Activated gamma-delta T cell treated with anti-CD3 and anti-CD28 coated beads, Interleukin-2, amount 50 U/mL, for 16 hours (primary cell): Measurements from ENCODE around the gene IGSF9.

Experiments
- DNase-seq: peaks from one replicate; pipeline ENCODE4 v3.0.0-alpha.2; 2020; ENCODE audit warnings: low read depth

The IGSF9 gene

DNA sequence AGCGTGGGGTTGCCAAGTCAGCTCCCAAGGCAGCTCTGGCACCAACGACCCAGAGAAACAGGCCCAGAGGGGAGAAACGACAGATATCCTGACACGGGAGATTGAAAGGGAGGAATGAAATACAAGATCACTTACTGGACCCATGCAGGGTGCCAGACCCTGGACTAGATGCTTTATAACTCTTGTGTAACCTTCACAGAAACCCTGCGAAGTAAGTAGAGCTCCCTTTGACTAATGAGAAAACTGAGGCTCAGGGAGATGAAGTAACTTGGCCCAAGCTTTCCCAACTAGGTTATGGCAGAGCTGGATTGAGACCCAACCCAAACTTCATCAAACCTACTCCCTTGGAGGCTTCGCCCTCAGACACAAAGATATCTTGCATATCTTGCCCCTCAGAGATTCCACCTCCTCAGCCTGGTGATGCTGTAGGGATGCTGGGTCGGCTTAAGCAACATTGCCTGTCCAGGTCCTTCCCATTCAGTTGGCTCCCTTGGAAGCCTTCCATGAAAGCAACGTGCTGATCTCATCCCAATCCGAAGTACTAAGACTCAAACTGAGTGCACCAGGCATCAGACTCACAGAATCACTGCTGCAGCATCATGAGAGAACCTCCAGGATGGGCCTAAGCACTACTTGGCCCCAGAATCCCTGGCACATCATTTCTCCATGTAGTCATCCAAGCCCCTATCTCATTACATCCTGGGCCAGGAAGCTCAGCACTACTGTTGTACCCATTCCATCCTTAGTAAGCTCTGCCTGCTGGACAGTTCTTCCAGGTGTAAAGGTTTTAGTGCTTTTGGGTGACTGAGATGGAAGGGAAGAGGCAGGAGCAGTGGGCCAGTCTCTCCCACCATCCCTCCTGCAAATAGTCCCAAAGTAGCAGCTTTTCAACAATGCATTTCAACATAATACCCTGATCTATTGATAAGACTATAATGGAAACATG, 1.1 kb upstream of the IGSF9 start:
- DNase-seq: no peak

DNA sequence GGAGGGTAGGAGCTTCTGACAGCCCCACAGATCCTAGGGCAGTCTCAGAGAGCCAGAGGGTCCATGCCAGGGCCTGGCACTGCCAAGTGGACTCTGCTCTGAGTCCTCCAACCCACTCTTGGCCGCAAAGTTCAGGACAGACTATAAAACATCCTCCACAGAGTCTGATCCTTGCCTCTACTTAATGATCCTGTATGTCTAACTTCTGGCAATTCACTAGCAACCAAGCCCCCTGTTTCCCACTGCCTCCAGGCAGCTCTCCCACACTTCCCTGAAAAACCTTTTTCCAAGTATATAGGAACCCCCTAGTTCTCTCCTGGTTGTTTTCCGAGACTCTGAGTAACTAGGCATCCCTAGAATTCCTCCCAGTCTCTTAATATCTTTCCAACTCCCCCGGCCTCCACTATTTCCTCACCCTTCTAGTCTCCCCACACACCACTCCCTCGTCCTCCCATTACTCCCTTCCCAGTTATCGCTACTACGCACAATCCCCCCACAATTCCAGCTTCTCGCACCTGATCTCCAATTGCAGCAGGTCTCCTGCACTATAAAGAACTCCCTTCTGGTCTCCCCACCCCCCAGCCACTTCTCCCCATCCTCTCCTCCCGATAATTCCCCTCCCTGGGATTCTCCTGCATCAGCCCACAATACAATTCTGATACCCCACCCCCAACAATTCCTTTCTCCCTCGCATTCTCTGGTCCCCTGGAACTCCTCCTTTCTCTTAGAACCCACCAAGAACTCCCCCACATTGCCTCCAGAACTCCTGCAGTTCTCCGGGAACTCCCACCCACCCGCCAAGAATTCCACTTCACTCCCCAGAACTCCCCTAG, 574 bp downstream of the IGSF9 start:
- no peak for DNase-seq

- DNase-seq: no peak
These were observed 1.3 kb downstream of the IGSF9 start for GRCh38 chr1:159943908-159944622.

DNA sequence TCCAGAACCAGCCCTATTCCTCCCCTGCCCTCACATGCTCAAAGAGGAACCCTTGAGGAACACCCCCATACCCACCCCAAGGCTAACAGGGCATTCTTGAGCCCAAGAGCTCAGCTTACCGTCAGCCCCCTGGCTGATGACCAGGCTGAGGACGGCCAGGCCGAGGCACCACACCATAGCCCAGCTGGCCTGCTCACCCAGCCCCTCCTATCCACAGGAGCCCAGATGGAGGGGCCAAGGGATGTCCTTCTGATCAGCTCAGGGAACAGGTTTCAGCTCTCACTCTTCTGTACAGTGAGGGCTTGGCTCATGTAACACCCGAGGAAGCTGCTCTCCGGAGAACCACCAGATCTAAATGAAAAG, 2.2 kb downstream of the IGSF9 start:
- no peak for DNase-seq

GRCh38 chr1:159942632-159943277, 2.7 kb downstream of the IGSF9 start:
- no peak for DNase-seq

GRCh38 chr1:159941591-159942560, 3.5 kb downstream of the IGSF9 start:
- no peak for DNase-seq

GRCh38 chr1:159941141-159941540, 4.3 kb downstream of the IGSF9 start:
- DNase-seq: no peak

- no peak for DNase-seq
These were observed 5.3 kb downstream of the IGSF9 start for GRCh38 chr1:159940006-159940620.

DNA sequence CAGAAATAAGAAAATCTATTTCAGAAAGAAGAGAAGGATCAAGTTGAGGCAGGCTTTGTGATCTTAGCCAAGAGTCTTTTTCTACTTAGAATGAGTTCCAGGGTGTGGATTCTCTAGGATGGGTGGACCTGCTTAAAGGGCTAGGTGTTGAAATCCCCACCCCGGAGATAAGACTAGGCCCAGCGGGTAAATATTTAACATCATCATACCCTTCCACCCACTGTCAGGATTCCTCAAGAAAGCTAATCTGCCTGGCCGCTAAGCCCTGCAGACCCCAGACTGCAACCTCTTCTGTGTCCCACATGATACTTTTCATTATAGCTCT, 5.8 kb downstream of the IGSF9 start:
- DNase-seq: no peak

- no peak for DNase-seq
These were observed 6.3 kb downstream of the IGSF9 start for GRCh38 chr1:159938905-159939677.

- DNase-seq: no peak
These were observed 7.1 kb downstream of the IGSF9 start for GRCh38 chr1:159938211-159938852.

GRCh38 chr1:159937054-159937750, 8.2 kb downstream of the IGSF9 start:
- no peak for DNase-seq

DNA sequence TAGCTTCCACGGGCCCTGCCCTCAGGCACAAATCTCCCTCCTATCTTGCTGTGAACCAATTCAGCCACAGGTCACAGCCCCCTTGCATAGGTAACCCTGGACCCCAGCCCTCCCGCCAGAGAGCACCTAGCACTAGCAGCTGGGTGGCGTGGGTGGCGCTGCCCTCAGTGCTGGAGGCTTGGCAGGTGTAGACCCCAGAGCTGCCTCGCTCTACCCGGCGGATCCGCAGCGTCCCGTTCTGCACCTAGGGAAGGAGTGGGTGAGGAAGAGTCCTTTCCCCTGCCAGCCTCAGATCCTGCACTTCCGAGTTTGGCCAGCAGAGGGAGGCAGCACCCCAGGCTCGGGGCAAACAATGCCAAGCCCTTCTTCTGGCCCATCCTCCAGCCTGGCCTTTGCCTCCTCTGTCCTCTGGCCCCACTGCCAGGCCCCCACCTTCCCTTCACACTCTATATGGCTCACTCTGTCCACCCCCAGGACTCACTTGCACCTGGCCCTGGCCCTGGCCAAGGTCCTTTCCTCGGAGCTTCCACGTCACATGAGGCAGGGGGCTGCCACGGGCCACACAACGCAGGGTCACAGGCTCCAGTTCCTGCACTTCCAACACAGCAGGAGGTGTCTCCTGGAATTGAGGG, 9.0 kb downstream of the IGSF9 start:
- DNase-seq: peak; percentile 78

- DNase-seq: no peak
These were observed 9.6 kb downstream of the IGSF9 start for GRCh38 chr1:159935719-159936272.

DNA sequence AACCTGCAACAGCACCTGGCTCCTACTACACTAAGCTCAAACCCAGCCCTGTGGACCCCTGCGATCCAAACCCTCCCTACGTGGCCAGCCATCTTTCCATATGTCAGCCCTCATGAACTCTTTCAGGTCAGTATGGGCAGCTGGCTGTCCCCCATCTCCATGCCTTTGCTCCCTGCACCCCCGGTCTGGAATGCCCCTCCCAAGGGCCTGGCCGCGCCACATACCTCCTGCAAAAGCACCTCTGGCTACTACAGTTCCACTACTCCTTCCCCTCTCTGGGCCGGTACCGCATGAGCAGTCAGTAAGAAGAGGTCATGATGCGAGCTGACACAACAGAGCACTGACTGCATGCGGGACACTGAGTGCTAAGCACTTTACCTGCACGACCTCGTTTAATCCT, 10.1 kb downstream of the IGSF9 start:
- no peak for DNase-seq

GRCh38 chr1:159934136-159935039, 11.0 kb downstream of the IGSF9 start:
- DNase-seq: no peak

GRCh38 chr1:159933347-159933746, 12.1 kb downstream of the IGSF9 start:
- no peak for DNase-seq
